ENCODE data around the gene FGD3.

Gene FGD3

DNA sequence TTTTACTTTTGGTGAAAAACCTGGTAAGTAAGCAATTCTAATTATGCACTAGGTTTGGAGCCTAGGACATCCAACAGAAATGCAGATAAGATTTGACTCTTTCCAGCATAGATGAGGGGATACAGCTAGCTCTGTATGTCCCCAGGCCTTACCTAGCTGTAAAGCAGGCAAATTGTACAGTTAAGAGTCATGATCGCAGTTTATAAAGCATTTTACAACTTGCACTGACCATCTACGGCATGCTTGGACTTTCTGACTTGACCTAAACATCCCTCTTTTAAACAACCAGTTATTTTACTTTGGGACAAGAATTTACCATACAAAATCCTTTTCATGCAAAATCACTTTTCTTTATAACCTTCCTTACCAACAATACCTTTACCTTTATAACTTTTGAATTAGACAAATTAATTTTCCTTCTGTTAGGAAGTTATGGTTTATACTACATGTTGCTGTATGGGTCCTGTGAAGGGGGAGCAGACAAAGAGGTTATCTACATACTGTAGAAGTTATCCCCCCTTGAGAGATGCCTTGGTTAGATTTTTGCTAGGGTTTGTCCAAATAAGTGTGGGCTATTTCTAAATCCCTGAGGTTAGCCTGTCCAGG, 36.8 kb downstream of the FGD3 start:
- DNase-seq (ENCODE audit: low read depth) = peak; percentile 33
- TF ChIP-seq, protein P1, sequence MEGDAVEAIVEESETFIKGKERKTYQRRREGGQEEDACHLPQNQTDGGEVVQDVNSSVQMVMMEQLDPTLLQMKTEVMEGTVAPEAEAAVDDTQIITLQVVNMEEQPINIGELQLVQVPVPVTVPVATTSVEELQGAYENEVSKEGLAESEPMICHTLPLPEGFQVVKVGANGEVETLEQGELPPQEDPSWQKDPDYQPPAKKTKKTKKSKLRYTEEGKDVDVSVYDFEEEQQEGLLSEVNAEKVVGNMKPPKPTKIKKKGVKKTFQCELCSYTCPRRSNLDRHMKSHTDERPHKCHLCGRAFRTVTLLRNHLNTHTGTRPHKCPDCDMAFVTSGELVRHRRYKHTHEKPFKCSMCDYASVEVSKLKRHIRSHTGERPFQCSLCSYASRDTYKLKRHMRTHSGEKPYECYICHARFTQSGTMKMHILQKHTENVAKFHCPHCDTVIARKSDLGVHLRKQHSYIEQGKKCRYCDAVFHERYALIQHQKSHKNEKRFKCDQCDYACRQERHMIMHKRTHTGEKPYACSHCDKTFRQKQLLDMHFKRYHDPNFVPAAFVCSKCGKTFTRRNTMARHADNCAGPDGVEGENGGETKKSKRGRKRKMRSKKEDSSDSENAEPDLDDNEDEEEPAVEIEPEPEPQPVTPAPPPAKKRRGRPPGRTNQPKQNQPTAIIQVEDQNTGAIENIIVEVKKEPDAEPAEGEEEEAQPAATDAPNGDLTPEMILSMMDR (IDR thresholded peaks at IDR 0.05; ENCODE audit: insufficient read depth, low read depth, low read length, missing control alignments) = no peak
- no peak overlapping the region for H3K4me3 ChIP-seq (ENCODE audit: low read depth, low read length)

GRCh38 chr9:92984976-92985375, 37.7 kb downstream of the FGD3 start:
- TF ChIP-seq, protein P1 (IDR thresholded peaks at IDR 0.05; ENCODE audit: insufficient read depth, low read depth, low read length, missing control alignments) = no peak
- no peak overlapping the region for H3K4me3 ChIP-seq (ENCODE audit: low read depth, low read length)
- no peak for DNase-seq (ENCODE audit: low read depth)

GRCh38 chr9:92986176-92987119, 39.1 kb downstream of the FGD3 start:
- peak; percentile 47 for DNase-seq (ENCODE audit: low read depth)
- H3K4me3 ChIP-seq (ENCODE audit: low read depth, low read length) = no peak overlapping the region
- TF ChIP-seq, protein P1 (IDR thresholded peaks at IDR 0.05; ENCODE audit: insufficient read depth, low read depth, low read length, missing control alignments) = peak; percentile 48

DNA sequence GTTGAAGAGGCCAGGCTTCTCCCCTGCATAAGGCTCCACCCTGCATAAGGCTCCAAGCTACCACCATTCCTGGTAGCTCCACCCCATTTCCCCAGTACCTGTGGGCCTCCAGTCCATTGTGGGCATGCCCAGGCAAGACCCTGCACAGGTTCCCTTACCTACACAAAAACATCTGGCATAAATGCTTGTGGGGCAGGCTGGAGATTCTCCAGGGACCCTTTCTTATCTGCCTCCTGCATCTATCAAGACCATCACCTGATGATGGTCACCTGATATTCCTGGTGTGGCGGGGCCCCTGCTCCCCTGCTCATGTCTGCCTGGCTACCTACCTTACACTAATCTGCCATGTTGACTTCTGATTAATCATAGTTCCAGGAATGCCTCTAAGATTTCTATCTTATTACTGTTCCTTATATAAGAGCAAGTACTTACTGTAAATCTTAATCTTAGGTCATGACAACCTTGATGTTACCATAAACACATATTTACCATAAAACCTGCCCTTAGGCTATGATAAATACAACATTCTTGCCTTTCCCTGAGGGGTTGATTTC, 41.0 kb downstream of the FGD3 start:
- no peak overlapping the region for H3K4me3 ChIP-seq (ENCODE audit: low read depth, low read length)
- DNase-seq (ENCODE audit: low read depth) = no peak
- TF ChIP-seq, protein P1 (IDR thresholded peaks at IDR 0.05; ENCODE audit: insufficient read depth, low read depth, low read length, missing control alignments) = no peak

GRCh38 chr9:92989561-92989960, 42.2 kb downstream of the FGD3 start:
- TF ChIP-seq, protein P1 (IDR thresholded peaks at IDR 0.05; ENCODE audit: insufficient read depth, low read depth, low read length, missing control alignments) = no peak
- no peak for DNase-seq (ENCODE audit: low read depth)
- no peak overlapping the region for H3K4me3 ChIP-seq (ENCODE audit: low read depth, low read length)

DNA sequence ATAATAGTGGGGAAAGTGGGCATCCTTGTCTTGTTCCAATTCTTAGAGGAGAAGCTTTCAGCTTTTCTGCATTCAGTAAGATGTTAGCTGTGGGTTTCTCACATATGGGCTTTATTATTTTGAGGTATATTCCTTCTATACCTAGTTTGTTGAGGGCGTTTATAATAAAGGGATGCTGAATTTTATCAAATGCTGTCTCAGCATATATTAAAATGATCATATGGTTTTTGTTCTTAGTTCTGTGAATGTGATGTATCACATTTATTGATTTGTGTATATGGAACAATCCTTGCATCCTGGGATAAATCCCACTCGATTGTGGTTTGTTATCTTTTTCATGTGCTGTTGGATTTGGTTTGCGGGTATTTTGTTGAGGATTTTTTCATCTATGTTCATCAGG, 43.1 kb downstream of the FGD3 start:
- TF ChIP-seq, protein P1 (IDR thresholded peaks at IDR 0.05; ENCODE audit: insufficient read depth, low read depth, low read length, missing control alignments) = no peak
- H3K4me3 ChIP-seq (ENCODE audit: low read depth, low read length) = no peak overlapping the region
- DNase-seq (ENCODE audit: low read depth) = no peak
